GM18507 (cell line): ENCODE measurements around the gene SPATA32.

Experiments
- DNase-seq: peaks from one replicate; pipeline ENCODE4 v3.0.0; 2011; ENCODE audit warnings: low read depth; ENCODE audit not compliant: insufficient read length; ENCODE audit errors: extremely low spot score
- FAIRE-seq: peaks from 2 replicates; lab custom pipeline; 2011; peaks lifted over from hg19 to GRCh38; lab: Jason Lieb, UNC

Gene SPATA32

DNA sequence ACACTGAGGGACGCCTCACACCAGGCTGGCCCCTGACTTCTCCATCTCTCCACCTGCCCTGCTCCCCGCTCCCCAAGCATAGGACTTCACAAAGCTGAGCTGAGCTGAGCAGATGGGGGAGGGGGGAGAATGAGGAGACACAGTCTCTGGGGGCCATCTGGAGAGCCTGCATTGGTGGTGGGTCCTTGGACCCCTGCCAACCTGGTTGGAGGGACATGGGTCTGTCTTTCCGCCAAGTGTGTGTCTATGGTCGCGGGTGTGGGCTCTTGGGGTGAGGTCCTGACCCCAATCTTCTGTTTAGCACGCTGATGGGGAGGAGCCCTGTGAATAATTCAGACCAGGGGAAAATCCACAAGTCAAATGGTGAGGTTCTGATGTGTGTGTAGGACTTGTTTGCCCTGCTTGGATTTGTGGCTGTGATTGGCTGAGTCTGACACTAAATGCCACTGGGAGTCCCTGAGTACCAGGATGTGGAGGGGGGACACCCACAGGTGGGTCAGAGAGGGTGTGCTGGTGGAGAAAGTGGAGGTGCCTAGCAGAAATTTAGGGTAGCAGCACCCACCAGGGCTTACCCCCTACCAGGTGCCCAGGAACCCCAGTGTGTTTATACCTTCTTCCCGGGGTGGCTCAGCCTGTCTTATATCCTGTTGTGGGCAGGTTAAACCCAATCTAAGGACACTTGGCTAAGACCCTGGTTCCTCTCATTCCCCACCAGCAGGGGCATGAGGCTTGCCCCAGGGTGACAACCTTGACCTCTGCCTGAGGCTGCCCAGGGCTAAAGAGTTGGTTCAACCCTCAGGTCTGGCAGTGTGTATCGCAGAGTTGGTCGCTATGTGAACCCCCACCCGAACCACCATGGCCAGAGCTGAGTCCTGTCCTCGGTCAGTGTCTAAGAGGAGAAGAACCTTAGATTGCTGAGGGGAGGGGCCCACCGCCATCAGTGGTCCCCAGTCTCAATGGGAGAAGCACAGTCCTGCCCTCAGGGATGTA, 38.1 kb downstream of the SPATA32 start:
- DNase-seq: no peak
- peak; percentile 53 for FAIRE-seq

GRCh38 chr17:45222996-45223538, 38.8 kb downstream of the SPATA32 start:
- DNase-seq (no peak), FAIRE-seq (no peak)

DNA sequence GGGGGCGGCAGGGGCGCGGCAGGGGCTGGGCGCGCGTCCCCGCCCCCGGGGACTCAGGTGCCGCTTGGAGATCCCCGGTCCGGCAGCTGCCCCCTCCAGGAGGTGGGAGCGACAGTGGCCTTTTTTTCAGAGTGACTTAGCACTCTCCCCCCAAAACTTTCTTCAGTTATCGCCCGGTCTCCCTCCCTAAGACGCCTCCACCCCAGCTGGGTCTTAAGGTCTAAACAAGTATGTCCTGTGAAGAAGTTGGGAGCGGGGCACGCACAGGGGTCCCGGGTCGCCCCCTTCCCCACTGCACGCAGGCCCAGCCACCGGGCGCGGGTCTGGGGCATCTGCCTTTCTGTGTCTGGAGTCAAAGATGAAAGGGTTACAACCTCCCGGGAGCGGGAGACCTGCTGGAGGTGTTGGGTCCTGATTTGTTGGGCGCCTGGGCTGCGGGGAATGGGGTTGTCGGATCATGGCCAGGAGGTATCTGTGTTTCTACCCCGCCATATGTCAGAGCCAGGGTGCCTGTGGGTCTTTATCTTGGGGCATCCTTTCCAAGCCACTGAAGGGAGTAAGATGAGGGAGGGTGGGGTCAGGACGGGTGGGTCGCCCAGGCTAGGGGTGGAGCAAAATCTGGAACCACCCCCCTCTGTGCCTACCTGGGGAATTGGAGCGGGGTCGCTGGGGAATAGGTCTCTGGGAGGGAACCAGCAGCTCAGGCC, 39.5 kb downstream of the SPATA32 start:
- FAIRE-seq: peak; percentile 67
- no peak for DNase-seq

DNA sequence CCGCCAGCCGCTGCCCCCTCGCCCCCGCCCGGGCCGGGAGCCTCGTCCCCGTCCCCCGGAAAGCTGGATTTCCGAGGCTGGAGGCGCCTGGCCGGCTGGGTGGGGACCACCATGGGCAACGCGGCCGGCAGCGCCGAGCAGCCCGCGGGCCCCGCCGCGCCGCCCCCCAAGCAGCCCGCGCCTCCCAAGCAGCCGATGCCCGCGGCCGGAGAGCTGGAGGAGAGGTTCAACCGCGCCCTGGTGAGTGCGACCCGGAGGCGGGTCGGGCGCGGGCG, 39.9 kb downstream of the SPATA32 start:
- no peak for FAIRE-seq
- no peak for DNase-seq

DNA sequence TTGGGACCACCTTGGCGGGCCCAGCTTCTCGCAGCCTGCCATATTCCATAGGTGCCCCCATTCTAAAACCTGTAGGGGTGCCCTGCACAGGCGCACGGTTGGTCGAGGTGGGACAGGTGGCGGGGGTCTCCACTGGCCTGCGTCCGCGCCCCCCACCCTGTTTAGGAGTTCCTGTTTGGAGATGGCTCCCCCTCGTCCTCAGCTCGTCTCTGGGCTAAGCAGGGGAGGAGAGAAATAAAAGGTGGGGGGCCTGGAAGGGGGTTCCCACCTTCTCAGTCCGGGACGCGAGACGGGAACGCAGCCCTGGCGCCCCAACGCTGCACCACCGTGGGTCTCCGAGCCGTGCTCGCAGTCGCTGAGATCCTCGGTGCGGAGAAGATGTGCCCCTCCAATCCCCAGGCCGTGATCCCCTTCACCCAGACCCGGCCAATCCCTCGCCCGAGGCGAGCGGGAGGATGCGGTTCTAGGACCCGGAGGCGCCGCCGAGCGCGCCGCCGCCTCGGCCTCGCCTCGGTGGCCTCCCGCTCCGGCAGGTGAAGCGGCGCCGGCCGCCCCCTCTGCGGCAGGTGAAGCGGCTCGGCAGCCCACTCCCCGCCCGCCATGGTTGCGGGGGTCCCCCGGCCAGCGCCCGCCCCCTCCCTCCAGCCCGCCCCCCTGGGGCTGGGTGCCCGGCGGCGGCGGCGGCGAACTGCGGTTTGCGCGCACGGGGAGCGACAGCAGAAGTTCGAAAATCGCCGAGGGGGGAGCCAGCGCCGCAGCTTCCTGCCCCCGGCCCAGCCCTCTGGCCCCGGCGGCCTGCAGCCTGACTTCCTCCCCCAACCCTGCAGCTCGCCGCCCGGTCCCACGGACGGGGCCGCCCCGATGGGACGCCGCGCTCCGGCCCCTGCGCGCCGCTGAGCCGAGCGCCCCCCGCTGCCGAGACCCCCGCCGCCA, 40.5 kb downstream of the SPATA32 start, which contains the start of gene FMNL1:
TSS of gene FMNL1 (plus strand) at position 805 of the 933 bp plus-strand sequence. CDS start 240 bp downstream, outside the sequence.
- FAIRE-seq (peak; percentile 54), DNase-seq (no peak)

- FAIRE-seq (no peak), DNase-seq (no peak)
Observed at GRCh38 chr17:45220079-45220478, 41.8 kb downstream of the SPATA32 start.

GRCh38 chr17:45218895-45219661, 42.8 kb downstream of the SPATA32 start:
- FAIRE-seq: peak; percentile 97
- DNase-seq: no peak
